Measurements from ENCODE around the gene EPS8. TPM values are rescaled to one million over a fixed set of nuclear protein-coding genes. Genes with fewer than 3 reads are reported as not detected.

Gene EPS8
- total and polyA plus RNA-seq, 2 donors (not counting 1 experiment from before 2014, with no cell fraction given): 0.76 to 0.96 TPM

DNA sequence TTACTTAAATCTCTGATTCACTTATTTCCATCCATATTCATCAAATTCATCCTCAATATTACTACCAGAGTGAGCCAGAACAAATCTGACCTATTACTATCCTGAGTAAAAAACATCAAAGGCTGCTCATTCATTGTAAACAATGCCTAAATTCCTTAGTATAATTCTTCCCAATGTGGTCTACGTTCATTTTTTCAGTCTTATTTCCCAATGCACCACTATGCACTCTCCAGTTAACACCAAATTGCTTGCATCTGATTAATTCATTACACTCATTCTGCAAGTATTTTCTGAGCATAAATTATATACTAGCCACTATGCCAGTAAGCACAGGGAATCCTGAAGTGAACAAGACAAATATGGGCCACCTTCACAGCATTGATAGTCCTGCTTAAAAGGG lies 110.0 kb downstream of the EPS8 start:
- ChIA-PET CTCF (no interaction called here), POLR2A (no interaction called here)
- Mint-ChIP-seq H3K27me3 (peaks cover 3% of the 10 kb centered on the region), H3K4me1 (no peaks in the 10 kb centered on the region), H3K27ac (no peak overlapping the region), H3K4me3 (no peak overlapping the region), H3K9me3 (ENCODE audit: insufficient read depth) (no peaks in the 10 kb centered on the region)
- H4K20me1 ChIP-seq (ENCODE audit: control insufficient read depth, insufficient read depth, low read length, poor library complexity, severe bottlenecking): no peaks in the 10 kb centered on the region
- H3K4me3 ChIP-seq (ENCODE audit: control extremely low read depth in 1 of 5, extremely low read depth in 1 of 5, insufficient read depth in 1 of 5, low read depth in 2 of 5, low read length in 4 of 5): no peak overlapping the region
- no peaks in the 10 kb centered on the region for H3K27me3 ChIP-seq (replicated peaks in 1 of 4; ENCODE audit: control extremely low read depth in 1 of 4, control insufficient read depth in 3 of 4, insufficient read depth in 4 of 4, low read length in 3 of 4)
- no peaks in the 10 kb centered on the region for H3K9me3 ChIP-seq (ENCODE audit: control extremely low read depth in 1 of 3, control insufficient read depth in 2 of 3, insufficient read depth in 1 of 3, low read length in 2 of 3)
- intact Hi-C loops (cut with micrococcal nuclease): no loop called here
- ATAC-seq (ENCODE audit: low read depth) (no peak), DNase-seq (no peak)
- no peaks in the 10 kb centered on the region for H3K79me2 ChIP-seq (ENCODE audit: control insufficient read depth, insufficient read depth, low read length)
- H3K4me1 ChIP-seq (ENCODE audit: control insufficient read depth in 2 of 2, insufficient read depth in 2 of 2, low read length in 2 of 2): no peaks in the 10 kb centered on the region
- H3K36me3 ChIP-seq (replicated peaks in 1 of 2; ENCODE audit: control extremely low read depth in 1 of 2, control insufficient read depth in 1 of 2, extremely low read depth in 1 of 2, insufficient read depth in 2 of 2, low read length in 1 of 2): no peaks in the 10 kb centered on the region
- no peak overlapping the region for H3K27ac ChIP-seq (ENCODE audit: low read length in 2 of 2)
- H3K4me2 ChIP-seq (replicated peaks; ENCODE audit: low read depth, low read length, poor library complexity, severe bottlenecking): no peak overlapping the region
- no peak overlapping the region for H3K9ac ChIP-seq (ENCODE audit: low read length)
- TF ChIP-seq CTCF (IDR thresholded peaks at IDR 0.05) (no peak), EZH2 (IDR thresholded peaks at IDR 0.05; ENCODE audit: borderline replicate concordance, insufficient read depth, low read depth, low read length, poor library complexity, severe bottlenecking) (no peak)
- 78% methylated on average over 1 of the region's 1 CpG for WGBS (ENCODE audit: insufficient coverage)
- no peak overlapping the region for H2AFZ ChIP-seq (ENCODE audit: insufficient read depth, low read depth, low read length, poor library complexity, severe bottlenecking)

DNA sequence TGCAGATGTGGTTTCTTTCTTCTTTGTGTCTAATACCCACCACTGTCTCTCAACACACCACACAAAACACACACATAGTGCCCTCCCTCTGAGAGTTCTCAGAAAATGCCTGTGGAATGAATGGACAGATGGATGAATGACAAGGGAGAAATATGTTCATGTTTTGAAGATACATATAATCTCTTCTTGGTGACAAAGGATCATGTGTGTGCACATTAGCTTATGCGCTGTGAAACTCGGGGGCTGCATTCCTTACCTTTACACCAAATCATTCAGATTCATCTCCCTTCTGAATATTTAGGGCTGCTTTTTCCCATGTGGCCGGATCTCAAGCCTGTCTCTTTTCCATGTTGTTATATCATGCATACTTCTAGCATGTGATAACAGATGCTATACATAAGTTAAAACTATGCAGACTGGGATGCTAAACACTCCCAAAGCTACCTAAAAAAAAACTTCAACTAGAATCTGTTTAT lies 111.4 kb downstream of the EPS8 start:
- Histone ChIP-seq H3K79me2 (ENCODE audit: control insufficient read depth, insufficient read depth, low read length) (no peaks in the 10 kb centered on the region), H3K27ac (ENCODE audit: low read length in 2 of 2) (no peak overlapping the region), H3K9me3 (ENCODE audit: control extremely low read depth in 1 of 3, control insufficient read depth in 2 of 3, insufficient read depth in 1 of 3, low read length in 2 of 3) (no peaks in the 10 kb centered on the region), H2AFZ (ENCODE audit: insufficient read depth, low read depth, low read length, poor library complexity, severe bottlenecking) (no peak overlapping the region), H3K9ac (ENCODE audit: low read length) (no peak overlapping the region), H3K4me1 (ENCODE audit: control insufficient read depth in 2 of 2, insufficient read depth in 2 of 2, low read length in 2 of 2) (no peaks in the 10 kb centered on the region), H4K20me1 (ENCODE audit: control insufficient read depth, insufficient read depth, low read length, poor library complexity, severe bottlenecking) (no peaks in the 10 kb centered on the region), H3K27me3 (replicated peaks in 1 of 4; ENCODE audit: control extremely low read depth in 1 of 4, control insufficient read depth in 3 of 4, insufficient read depth in 4 of 4, low read length in 3 of 4) (no peaks in the 10 kb centered on the region), H3K4me2 (replicated peaks; ENCODE audit: low read depth, low read length, poor library complexity, severe bottlenecking) (no peak overlapping the region), H3K4me3 (ENCODE audit: control extremely low read depth in 1 of 5, extremely low read depth in 1 of 5, insufficient read depth in 1 of 5, low read depth in 2 of 5, low read length in 4 of 5) (no peak overlapping the region), H3K36me3 (replicated peaks in 1 of 2; ENCODE audit: control extremely low read depth in 1 of 2, control insufficient read depth in 1 of 2, extremely low read depth in 1 of 2, insufficient read depth in 2 of 2, low read length in 1 of 2) (no peaks in the 10 kb centered on the region)
- ATAC-seq (ENCODE audit: low read depth) (no peak), DNase-seq (no peak)
- TF ChIP-seq EZH2 (IDR thresholded peaks at IDR 0.05; ENCODE audit: borderline replicate concordance, insufficient read depth, low read depth, low read length, poor library complexity, severe bottlenecking) (no peak), CTCF (IDR thresholded peaks at IDR 0.05) (no peak)
- Mint-ChIP-seq H3K9me3 (ENCODE audit: insufficient read depth) (no peaks in the 10 kb centered on the region), H3K27me3 (peaks cover 5% of the 10 kb centered on the region), H3K4me1 (no peaks in the 10 kb centered on the region), H3K27ac (no peak overlapping the region), H3K4me3 (no peak overlapping the region)
- intact Hi-C loops (cut with micrococcal nuclease): no loop called here
- ChIA-PET CTCF (no interaction called here), POLR2A (no interaction called here)
- no CpG with 5 or more reads among the region's 3 CpGs for WGBS (ENCODE audit: insufficient coverage)
